GM18505 (cell line): ENCODE results near the gene IAPP.

Source experiments
- ATAC-seq: cut with Tn5 transposase; IDR thresholded peaks from one replicate; pipeline ENCODE4 v1.9.1; 2021; ENCODE audit not compliant: unreplicated experiment
- POLR2A ChIP-seq: IDR thresholded peaks from 4 replicates; pipeline ENCODE4 v1.6.1; 2011; ENCODE audit warnings: borderline replicate concordance; ENCODE audit not compliant: insufficient read depth, insufficient read length; ENCODE audit errors: extremely low read depth

The IAPP gene

GRCh38 chr12:21372602-21373001, at the start of gene IAPP:
Gene IAPP (plus strand): TSS chr12:21372902. CDS start chr12:21373352, 450 bp downstream.
- no peak for TF ChIP-seq POLR2A
- ATAC-seq = no peak

- ATAC-seq = no peak
- TF ChIP-seq POLR2A = no peak
These were observed 49.0 kb upstream of the IAPP start for GRCh38 chr12:21323736-21324135.

- TF ChIP-seq POLR2A = no peak
- ATAC-seq = no peak
These were observed 48.2 kb upstream of the IAPP start for GRCh38 chr12:21324551-21324950.

GRCh38 chr12:21328578-21328977, 44.1 kb upstream of the IAPP start:
- no peak for TF ChIP-seq POLR2A
- ATAC-seq = no peak

GRCh38 chr12:21330682-21331253, 41.9 kb upstream of the IAPP start:
- no peak for TF ChIP-seq POLR2A
- ATAC-seq = no peak

GRCh38 chr12:21334771-21335325, 37.9 kb upstream of the IAPP start, which contains the start of gene SLCO1A2:
Gene SLCO1A2 (minus strand): TSS chr12:21334917. CDS start chr12:21334647, 270 bp downstream.
- TF ChIP-seq POLR2A = no peak
- no peak for ATAC-seq

GRCh38 chr12:21336656-21337055, 36.0 kb upstream of the IAPP start:
- TF ChIP-seq POLR2A = no peak
- ATAC-seq = no peak

- ATAC-seq = no peak
- TF ChIP-seq POLR2A = no peak
These were observed 35.2 kb upstream of the IAPP start for GRCh38 chr12:21337453-21337852.

- TF ChIP-seq POLR2A = no peak
- ATAC-seq = no peak
These were observed 34.5 kb upstream of the IAPP start for GRCh38 chr12:21337959-21338744.

- no peak for ATAC-seq
- TF ChIP-seq POLR2A = no peak
These were observed 32.8 kb upstream of the IAPP start for GRCh38 chr12:21339921-21340320.

GRCh38 chr12:21340403-21340802, 32.3 kb upstream of the IAPP start:
- ATAC-seq = no peak
- no peak for TF ChIP-seq POLR2A

GRCh38 chr12:21341769-21342168, 30.9 kb upstream of the IAPP start:
- ATAC-seq = no peak
- TF ChIP-seq POLR2A = no peak

GRCh38 chr12:21343636-21344035, 29.1 kb upstream of the IAPP start:
- ATAC-seq = no peak
- no peak for TF ChIP-seq POLR2A
